WERI-Rb-1 (cell line): ENCODE results near the gene PI4KB.
A peak's percentile ranks its signal among the peaks of the same experiment; 100 is the strongest.
"Not testable (repeated sequence)": the region's sequence is repeated elsewhere in the genome, so short reads cannot be mapped to it uniquely, and the experiment has no call there.

Experiments
- DNase-seq: peaks from one replicate; pipeline ENCODE4 v3.0.0-alpha.2; 2020
- H3K27ac ChIP-seq: fragments of 250-450 bp; sonication (Bioruptor Pico); 2 replicates; pipeline ENCODE4 v1.5.1; 2020; ENCODE audit warnings: mild to moderate bottlenecking, moderate library complexity
- H3K27me3 ChIP-seq: fragments of 250-450 bp; sonication (Bioruptor Pico); 2 replicates; pipeline ENCODE4 v1.5.1; 2021; ENCODE audit warnings: mild to moderate bottlenecking, low read depth, moderate library complexity; ENCODE audit not compliant: insufficient read depth, severe bottlenecking
- H3K36me3 ChIP-seq: fragments of 250-450 bp; sonication (Bioruptor Pico); 2 replicates; pipeline ENCODE4 v1.5.1; 2020; ENCODE audit warnings: mild to moderate bottlenecking, moderate library complexity
- H3K4me3 ChIP-seq: 2 replicates; pipeline ENCODE4 v1.5.1; 2011; ENCODE audit warnings: low read depth, mild to moderate bottlenecking, control low read depth, low read length
- H3K9me3 ChIP-seq: fragments of 250-450 bp; sonication (Bioruptor Pico); 2 replicates; pipeline ENCODE4 v1.5.1; 2021; ENCODE audit warnings: mild to moderate bottlenecking, moderate library complexity; ENCODE audit not compliant: severe bottlenecking
- TF ChIP-seq, protein P1 (sequence below): IDR thresholded peaks from 2 replicates; pipeline ENCODE4 v1.5.1; 2011; ENCODE audit warnings: low read depth, mild to moderate bottlenecking, control low read depth, inconsistent platforms, low read length

PI4KB gene

DNA sequence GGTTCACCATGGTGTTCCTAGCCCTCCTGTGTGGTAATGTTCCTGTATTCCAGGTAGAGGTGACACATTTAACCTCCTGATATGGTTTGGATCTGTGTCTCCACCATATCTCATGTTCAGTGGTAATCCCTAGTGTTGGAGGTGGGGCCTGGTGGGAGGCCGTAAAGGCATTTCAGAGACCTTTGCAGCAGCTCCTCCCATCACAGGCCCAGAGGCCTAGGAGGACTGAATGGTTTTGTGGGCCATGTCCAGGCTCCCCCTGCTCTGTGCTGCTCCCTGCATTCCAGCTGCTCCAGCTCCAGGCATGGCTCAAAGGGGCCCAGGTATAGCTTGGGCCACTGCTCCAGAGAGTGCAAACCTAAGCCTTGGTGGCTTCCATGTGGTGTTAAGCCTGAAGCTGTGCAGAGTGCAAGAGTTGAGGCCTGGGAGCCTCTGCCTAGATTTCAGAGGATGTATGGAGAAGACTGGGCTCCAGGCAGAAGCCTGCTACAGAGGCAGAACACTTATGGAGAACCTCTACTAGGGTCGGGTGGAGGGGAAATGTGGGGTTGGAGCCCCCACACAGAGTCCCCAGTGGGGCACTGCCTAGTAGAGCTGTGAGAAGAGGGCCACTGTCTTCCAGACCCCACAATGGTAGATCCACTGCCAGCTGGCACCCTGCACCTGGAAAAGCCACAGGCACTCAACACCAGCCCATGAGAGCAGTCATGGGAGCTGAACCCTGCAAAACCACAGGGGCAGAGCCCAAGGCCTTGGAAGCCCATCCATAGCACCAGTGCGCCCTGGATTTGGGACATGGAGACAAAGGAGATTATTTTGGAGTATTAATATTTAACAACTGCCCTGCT lies 35.3 kb upstream of the PI4KB start:
- TF ChIP-seq, protein P1, sequence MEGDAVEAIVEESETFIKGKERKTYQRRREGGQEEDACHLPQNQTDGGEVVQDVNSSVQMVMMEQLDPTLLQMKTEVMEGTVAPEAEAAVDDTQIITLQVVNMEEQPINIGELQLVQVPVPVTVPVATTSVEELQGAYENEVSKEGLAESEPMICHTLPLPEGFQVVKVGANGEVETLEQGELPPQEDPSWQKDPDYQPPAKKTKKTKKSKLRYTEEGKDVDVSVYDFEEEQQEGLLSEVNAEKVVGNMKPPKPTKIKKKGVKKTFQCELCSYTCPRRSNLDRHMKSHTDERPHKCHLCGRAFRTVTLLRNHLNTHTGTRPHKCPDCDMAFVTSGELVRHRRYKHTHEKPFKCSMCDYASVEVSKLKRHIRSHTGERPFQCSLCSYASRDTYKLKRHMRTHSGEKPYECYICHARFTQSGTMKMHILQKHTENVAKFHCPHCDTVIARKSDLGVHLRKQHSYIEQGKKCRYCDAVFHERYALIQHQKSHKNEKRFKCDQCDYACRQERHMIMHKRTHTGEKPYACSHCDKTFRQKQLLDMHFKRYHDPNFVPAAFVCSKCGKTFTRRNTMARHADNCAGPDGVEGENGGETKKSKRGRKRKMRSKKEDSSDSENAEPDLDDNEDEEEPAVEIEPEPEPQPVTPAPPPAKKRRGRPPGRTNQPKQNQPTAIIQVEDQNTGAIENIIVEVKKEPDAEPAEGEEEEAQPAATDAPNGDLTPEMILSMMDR, result no peak
- peaks cover 31% of the 10 kb centered on the region for H3K9me3 ChIP-seq
- H3K4me3 ChIP-seq, result no peak overlapping the region
- no peak overlapping the region for H3K27ac ChIP-seq
- no peaks in the 10 kb centered on the region for H3K36me3 ChIP-seq
- no peaks in the 10 kb centered on the region for H3K27me3 ChIP-seq
- DNase-seq, result no peak

DNA sequence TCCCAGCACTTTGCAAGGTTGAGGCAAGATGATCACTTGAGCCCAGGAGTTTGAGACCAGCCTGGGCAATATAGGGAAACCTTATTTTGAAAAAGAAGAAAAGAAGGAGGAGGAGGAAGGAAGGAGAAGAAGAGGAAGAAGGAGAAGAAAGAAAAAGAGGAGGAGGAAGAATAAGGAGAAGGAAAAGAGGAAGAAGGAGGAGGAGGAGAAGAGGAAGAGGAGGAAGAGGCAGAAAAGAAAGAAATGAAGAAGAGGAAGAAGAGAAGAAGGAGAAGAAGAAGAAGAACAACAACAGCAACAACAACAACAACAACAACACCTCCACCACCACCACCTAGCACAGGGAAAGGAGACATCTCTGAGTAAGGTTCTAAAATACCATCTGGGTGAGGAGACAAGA lies 34.7 kb upstream of the PI4KB start:
- TF ChIP-seq, protein P1, result no peak
- Histone ChIP-seq H3K27ac (no peak overlapping the region), H3K4me3 (no peak overlapping the region), H3K36me3 (no peaks in the 10 kb centered on the region), H3K9me3 (peaks cover 31% of the 10 kb centered on the region), H3K27me3 (no peaks in the 10 kb centered on the region)
- DNase-seq, result no peak

DNA sequence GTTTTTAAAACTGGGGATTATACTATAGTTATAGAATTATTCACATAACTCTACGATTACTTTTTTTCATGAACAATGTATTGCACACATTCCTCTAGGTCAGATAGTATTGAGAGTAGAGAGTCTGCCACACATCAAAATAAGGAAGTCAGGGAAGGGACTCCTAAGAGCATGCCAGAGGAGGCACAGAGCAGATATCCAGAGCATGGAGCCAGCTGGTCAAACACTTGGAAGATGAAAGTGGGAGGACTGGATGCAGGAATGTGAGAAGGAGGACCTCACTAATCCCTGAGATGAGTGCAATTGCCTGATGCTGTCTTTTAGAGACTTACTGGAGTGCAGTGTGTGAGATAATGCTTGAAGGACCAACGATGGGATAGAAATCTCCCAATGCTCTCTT lies 29.5 kb upstream of the PI4KB start:
- no peaks in the 10 kb centered on the region for H3K27me3 ChIP-seq
- no peak overlapping the region for H3K4me3 ChIP-seq
- peaks cover 14% of the 10 kb centered on the region for H3K9me3 ChIP-seq
- DNase-seq, result no peak
- TF ChIP-seq, protein P1, result no peak
- H3K27ac ChIP-seq, result no peak overlapping the region
- H3K36me3 ChIP-seq, result no peaks in the 10 kb centered on the region

DNA sequence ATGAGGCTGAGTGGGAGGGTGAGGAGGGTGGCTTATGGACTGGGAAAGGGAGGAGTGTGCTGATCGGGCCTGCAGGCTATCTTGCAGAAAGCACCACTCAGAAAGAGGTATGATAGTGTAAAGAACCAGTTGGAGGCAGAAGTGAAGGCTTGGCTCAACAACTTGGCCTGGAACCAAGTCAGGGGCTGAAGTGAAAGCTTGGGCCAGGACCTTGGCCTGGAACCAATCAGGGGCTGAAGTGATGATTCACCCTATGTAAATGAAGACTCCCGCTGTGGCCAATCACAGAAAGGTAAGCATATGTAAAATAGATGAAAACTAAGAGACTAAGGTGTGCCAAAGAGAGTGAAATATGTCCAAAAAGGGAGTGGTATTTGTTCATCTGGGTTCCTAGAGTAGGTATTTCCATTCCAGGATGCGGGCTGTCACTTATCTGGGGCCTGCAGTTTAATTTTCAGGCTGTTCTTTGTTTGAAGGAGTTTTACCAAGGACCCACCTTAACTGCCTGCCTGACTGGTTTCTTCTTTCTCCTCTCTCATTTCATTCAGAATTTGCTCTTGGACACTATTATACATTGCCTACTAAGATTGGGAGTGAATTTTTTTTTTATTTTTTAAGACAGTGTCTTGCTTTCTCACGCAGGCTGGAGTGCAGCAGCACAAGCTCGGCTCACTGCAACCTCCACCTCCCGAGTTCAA lies 25.0 kb upstream of the PI4KB start:
- TF ChIP-seq, protein P1, result no peak
- peaks cover 18% of the 10 kb centered on the region for H3K9me3 ChIP-seq

DNA sequence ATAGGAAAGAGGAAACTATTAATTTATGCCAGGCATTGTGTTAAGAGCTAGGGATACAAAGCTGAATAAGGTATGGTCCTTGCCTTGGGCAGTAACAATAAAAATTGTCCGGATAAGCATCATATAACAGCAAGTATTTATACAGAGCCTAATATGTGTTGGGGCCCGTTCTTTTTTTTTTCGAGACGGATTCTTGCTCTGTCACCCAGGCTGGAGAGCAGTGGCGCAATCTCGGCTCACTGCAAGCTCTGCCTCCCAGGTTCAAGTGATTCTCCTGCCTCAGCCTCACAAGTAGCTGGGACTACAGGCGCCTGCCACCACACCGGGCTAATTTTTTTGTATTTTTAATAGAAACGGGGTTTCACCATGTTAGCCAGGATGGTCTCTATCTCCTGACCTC lies 23.1 kb upstream of the PI4KB start:
- DNase-seq, H3K4me3 ChIP-seq, H3K27ac ChIP-seq, H3K27me3 ChIP-seq, H3K36me3 ChIP-seq: not testable (repeated sequence)
- peaks cover 18% of the 10 kb centered on the region for H3K9me3 ChIP-seq

More for the DNA sequence above, 25.0 kb upstream of the PI4KB start:
- Histone ChIP-seq H3K4me3 (no peak overlapping the region), H3K27ac (no peak overlapping the region), H3K27me3 (no peaks in the 10 kb centered on the region), H3K36me3 (no peaks in the 10 kb centered on the region)
- no peak for DNase-seq

DNA sequence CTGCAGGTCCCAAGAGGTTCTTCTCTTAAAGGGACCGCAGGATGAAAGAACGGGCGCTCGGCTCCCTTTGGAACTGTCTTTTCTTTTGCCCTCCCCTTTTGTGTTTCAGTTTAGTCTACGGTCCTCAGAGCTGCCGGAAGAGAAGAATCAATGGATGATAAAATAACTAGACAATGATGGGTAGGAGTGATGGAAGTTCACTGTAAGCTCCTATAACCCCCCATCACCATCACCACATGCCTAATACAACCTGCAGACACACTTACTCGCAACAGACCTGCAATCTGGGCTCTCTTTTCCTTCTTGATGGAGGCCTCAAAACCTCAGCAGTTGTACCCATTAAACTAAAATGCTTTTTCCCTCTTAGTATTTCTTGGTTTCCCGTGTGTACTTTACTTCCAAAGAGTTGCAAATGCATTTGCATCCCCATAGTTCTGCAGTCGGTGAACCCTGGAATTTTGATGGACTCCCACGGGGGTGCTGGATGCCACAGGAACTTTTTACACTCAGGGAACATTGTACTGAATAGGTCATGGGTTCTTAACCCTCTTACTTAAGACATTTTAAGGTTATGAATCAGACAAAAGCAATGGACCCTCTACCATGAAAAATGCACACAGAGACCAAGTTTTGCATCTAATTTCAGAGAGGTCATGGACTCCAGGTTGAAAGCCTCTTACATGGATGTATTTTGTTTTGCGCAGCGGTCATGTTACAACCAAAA lies 20.5 kb upstream of the PI4KB start:
- TF ChIP-seq, protein P1, result no peak
- Histone ChIP-seq H3K27me3 (no peaks in the 10 kb centered on the region), H3K27ac (peak overlapping the region; percentile 94), H3K36me3 (peaks cover 30% of the 10 kb centered on the region), H3K9me3 (peaks cover 18% of the 10 kb centered on the region), H3K4me3 (peak overlapping the region; percentile 74)
- no peak for DNase-seq
